NCI-H2171 (cell line): Measurements from ENCODE around the gene SLC9A5.

Source experiments
- DNase-seq: peaks from one replicate; lab custom pipeline; 2025; lab: John Stamatoyannopoulos, UW

The SLC9A5 gene

GRCh38 chr16:67248401-67249177, at the start of gene SLC9A5:
SLC9A5 (plus strand) TSS chr16:67248979; CDS start chr16:67249015, 36 bp downstream.
- DNase-seq, result no peak

GRCh38 chr16:67199011-67199807, 49.6 kb upstream of the SLC9A5 start, which contains the start of gene ELMO3:
ELMO3 (plus strand) TSS chr16:67199131; CDS start chr16:67199327, 196 bp downstream.
- DNase-seq, result peak; percentile 53

DNA sequence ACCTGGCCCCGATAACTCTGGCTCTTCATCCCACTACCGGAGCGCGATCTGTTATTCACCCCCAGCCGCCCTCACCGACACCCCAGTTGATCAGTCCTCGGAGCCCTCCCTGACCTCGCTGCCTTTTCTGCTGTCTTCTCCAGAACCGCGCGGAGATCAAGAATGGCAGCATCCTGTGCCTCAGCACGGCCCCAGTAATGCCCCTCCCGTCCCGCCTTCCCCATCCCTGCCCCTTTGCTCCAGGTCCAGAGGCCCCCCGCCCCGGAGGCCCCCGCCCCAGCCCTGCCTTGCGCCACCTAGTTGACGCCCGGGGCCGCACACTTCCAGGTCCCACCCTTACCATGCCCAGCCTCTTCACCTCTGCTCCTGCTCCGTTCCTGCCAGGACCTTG, 49.0 kb upstream of the SLC9A5 start:
- DNase-seq, result no peak

GRCh38 chr16:67200491-67200890, 48.3 kb upstream of the SLC9A5 start:
- DNase-seq, result no peak

DNA sequence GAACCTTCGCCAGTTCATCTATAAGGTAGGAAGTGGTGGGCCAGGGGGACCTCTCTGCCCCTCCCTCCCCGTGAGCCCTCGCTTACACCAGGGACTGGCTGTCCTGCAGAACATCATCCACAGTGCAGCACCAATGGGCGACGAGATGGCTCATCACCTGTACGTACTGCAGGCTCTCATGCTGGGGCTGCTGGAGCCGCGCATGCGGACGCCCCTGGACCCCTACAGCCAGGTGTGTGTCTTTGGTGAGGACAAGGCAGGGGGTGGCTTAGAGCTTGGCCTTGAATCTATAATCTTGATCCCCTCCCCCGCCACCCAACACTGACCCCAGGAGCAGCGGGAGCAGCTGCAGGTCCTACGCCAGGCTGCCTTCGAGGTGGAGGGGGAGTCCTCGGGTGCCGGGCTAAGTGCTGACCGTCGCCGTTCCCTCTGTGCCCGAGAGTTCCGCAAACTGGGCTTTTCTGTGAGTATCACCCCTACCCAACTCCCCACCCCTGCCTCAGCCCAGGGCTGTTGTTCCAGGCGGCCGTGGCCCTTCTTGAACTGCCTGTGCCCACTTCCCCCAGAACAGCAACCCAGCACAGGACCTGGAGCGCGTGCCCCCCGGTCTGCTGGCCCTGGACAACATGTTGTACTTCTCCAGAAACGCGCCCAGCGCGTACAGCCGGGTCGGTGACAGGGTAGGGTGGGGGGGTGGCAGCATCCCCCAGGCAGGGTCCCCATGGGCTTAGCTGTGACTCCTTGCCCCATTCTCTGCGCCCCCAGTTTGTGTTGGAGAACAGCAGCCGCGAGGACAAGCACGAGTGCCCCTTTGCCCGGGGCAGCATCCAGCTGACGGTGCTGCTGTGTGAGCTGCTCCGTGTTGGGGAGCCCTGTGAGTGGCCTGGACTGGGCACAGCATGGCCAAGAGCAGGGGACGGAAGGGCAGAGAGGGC, 47.1 kb upstream of the SLC9A5 start:
- no peak for DNase-seq

DNA sequence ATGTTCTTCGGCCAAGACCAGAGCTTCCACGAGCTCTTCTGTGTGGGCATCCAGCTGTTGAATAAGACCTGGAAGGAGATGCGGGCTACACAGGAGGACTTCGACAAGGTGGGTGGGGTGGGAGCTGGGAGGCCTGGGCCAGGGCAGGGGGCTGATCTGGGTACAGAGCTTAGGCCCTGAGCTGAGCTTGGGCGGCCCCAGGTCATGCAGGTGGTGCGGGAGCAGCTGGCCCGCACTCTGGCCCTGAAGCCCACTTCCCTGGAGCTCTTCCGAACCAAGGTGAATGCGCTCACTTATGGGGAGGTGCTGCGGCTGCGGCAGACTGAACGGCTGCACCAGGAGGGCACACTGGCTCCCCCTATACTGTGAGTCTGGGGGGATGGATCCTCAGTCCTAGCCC, 46.4 kb upstream of the SLC9A5 start:
- no peak for DNase-seq

- no peak for DNase-seq
These were observed 45.8 kb upstream of the SLC9A5 start for GRCh38 chr16:67202956-67203493.

DNA sequence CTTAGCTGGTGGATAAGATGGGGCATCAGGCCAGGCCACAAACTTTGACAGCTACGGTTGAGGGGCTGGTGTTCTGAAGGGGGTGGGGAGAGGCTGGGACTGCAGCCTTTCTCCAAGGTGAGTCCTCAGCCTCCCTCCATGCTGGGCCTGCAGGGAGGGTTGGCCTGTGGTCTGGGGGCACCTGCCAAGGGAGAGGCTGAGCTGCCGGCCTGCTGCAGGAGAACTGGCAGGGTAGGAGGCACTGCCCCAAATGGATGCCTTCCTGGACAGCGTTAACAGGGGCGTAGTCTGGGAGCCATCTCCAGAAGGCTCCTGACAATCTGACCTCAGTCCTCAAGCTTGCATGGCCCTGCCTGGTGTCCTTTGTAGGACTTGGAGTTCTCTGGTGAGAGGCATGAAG, 44.7 kb upstream of the SLC9A5 start:
- DNase-seq, result no peak

GRCh38 chr16:67206129-67206837, 42.5 kb upstream of the SLC9A5 start:
- no peak for DNase-seq

- DNase-seq, result no peak
These were observed 41.9 kb upstream of the SLC9A5 start for GRCh38 chr16:67206838-67207248.

- no peak for DNase-seq
These were observed 41.3 kb upstream of the SLC9A5 start for GRCh38 chr16:67207249-67208091.

- DNase-seq, result no peak
These were observed 40.5 kb upstream of the SLC9A5 start for GRCh38 chr16:67208154-67208896.

DNA sequence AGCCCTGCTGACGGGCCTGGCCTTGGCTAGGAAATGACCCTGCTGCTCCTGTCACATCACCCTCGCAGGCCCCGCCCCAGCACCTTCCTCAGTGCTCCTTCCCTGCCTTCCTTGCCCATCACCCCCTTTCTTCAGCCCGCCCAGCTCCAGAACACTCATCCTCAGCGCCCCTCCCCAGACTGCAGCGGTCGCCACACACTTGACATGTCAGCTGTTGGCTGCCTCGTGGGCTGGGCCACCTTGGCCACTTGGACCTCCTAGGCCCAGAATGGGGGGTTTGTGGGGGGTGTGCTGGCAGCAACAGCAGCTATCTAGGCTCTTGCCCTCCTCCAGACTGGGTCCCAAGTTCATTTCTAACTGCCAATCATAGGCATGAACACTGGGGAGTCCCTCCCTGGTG, 39.2 kb upstream of the SLC9A5 start:
- no peak for DNase-seq

- DNase-seq, result no peak
These were observed 38.5 kb upstream of the SLC9A5 start for GRCh38 chr16:67210069-67210937.

DNA sequence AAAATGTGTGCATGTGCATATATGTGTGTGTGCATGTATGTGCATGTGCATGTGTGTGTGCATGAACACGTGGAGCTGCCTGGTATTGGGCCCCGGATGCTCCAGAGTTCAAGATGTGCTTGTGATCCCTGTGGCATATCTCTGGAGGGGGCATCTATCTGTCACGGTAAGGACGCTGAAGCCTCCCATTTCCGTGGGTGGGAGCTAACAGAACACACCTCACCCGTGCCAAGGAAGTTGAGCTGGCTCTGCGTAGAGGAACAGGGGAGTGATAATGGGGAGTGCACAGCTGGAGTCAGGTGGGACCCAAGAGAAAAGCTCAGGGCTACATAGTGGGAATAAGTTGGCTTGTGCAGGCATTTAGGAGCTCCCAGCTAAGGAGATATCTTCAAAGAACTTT, 37.1 kb upstream of the SLC9A5 start:
- no peak for DNase-seq

DNA sequence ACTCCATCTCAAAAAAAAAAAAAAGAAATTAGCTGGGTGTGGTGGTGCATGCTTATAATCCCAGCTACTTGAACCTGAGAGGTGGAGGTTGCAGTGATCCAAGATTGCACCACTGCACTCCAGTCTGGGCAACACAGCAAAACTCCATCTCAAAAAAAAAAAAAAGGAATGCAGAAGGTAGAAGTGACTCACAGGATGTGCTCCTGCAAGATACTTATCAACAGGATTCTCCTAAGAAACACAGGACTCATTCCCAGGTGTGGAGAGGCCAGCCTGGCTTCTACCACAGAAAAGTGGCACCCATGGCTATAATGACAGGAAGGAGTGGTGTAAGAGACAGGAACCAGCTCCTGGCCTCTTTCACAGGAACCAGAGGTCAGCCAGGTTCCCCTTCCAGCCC, 36.0 kb upstream of the SLC9A5 start:
- DNase-seq, result no peak

DNA sequence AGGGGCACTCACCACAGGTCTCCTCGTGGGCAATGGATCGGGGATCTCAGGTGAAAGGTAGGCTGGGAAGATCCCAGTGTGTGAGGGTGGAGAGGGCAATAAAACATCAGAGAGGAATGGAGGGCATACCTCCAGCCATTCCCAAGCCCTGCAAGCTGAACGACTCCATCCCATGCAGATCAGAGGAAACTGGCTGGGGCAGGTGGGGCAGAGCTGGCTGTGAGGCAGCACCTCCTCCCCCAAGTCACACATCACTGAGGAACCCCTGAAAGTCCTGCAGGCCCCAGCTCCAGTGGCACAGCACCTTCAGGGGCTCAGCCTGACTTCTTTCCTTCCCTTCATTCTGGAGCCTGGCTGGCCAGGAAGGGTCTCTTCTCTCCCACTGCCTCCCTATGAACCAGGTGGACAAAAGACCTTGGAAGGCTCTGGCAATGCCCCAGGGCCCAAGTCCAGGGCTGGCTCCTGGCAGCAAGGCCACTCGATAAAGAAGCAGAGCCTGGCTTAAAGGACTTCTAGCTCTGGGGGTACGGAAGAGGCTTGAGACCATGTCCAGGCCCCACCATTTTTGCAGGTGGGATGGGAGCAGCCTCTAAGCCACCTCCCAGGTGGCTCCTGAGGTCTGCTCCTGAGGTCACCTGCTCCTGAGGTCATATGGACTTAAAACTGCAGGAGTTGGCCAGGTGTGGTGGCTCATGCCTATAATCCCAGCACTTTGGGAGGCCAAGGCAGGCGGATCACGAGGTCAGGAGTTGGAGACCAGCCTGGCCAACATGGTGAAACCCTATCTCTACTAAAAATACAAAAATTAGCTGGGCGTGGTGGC, 35.4 kb upstream of the SLC9A5 start:
- no peak for DNase-seq

- no peak for DNase-seq
These were observed 33.1 kb upstream of the SLC9A5 start for GRCh38 chr16:67215706-67216105.
